ENCODE data around the gene TCFL5. TPM values are rescaled to one million over a fixed set of nuclear protein-coding genes. Genes with fewer than 3 reads are reported as not detected.
"Not testable (repeated sequence)": the region's sequence is repeated elsewhere in the genome, so short reads cannot be mapped to it uniquely, and the experiment has no call there.

The TCFL5 gene
- total and polyA plus RNA-seq, 3 donors from 2014 or later: 66.4 to 184 (median 85.3) TPM

DNA sequence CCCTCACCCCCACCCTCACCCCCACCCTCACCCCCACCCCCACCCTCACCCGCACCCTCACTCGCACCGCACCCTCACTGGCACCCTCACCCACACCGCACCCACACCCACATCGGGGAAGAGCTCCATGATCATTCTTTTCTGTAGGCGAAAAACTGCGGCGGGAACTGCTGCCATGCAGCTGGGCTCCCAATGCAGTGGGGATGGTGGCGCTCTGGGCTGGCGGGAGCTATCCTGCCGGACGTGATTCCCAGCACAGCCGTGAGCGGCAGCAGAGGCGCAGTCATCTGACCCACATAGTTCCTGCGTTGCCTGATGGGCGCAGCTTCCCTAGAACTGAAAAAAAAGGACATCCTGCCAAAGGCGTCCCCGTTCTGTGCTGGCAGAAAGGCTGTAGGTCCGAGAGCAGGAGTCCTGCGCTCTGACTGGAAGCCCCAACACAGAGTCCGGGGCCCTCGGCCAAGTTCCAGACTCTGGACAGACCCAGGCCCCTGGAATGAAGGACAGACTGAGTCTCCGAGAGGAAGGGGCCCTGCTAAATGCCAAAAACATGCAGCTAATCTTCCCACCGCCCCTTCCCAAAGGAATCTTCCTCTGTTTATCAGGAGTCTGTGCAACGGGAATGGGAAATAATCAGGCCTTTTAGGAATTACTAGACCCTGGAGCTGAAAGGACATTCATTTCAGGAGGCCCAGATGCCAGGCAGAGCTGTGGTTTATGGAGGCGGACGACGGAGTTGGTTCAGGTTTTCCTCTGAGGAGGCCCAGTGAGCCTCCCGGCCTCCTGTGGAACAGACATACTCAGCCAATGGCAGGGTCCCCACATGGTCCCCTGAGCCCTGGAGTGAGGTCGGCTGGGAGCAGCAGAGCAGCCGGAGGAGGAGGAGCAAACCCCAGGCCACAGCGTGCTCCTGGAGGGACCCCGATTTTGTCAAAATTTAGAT, 14.1 kb upstream of the TCFL5 start:
- TF ChIP-seq POLR2A (IDR thresholded peaks at IDR 0.05) (no peak), CTCF (IDR thresholded peaks at IDR 0.05) (peak; percentile 18 to 31 (median 30))
- H3K4me3 ChIP-seq: no peak overlapping the region
- peak overlapping the region; percentile 53 to 85 for H3K27ac ChIP-seq
- DNase-seq: peak; percentile 83
- H3K27me3 ChIP-seq: no peaks in the 10 kb centered on the region
- intact Hi-C loops (cut with DNase I; ENCODE audit: low total_unique reads): no loop called here
- 45 to 47% methylated on average over 19 to 34 of the region's 34 CpGs for WGBS, 2 donors
- no peaks in the 10 kb centered on the region for H3K9me3 ChIP-seq
- no peaks in the 10 kb centered on the region for H3K36me3 ChIP-seq (ENCODE audit: low read depth, missing control alignments)
- H3K4me1 ChIP-seq: peaks cover 22% of the 10 kb centered on the region

DNA sequence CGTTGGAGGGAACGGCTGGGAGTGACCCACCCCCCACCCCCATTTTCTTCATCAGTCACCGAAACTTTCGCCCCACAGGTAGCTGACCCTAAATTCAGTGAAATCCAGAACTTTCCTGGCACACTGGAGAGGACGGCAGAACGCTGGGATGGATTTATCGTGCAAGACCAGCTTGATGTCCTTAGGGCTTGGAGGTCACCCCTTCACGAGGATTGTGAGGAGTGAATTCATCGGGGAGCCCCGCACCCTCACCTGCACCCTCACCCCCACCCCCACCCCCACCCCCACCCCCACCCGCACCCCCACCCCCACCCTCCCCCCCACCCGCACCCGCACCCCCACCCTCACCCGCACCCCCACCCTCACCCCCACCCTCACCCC, 13.3 kb upstream of the TCFL5 start:
- Histone ChIP-seq H3K4me1 (peaks cover 22% of the 10 kb centered on the region), H3K36me3 (ENCODE audit: low read depth, missing control alignments) (no peaks in the 10 kb centered on the region), H3K27ac (no peak overlapping the region), H3K9me3 (no peaks in the 10 kb centered on the region), H3K4me3 (no peak overlapping the region), H3K27me3 (no peaks in the 10 kb centered on the region)
- intact Hi-C loops (cut with DNase I; ENCODE audit: low total_unique reads): no loop called here
- WGBS, 2 donors: 80 to 88% methylated on average over 10 to 11 of the region's 14 CpGs
- no peak for DNase-seq
- TF ChIP-seq CTCF (IDR thresholded peaks at IDR 0.05) (no peak), POLR2A (IDR thresholded peaks at IDR 0.05) (no peak)

- H3K27me3 ChIP-seq; H3K4me3 ChIP-seq; H3K9me3 ChIP-seq; intact Hi-C loops (cut with DNase I; ENCODE audit: low total_unique reads); H3K36me3 ChIP-seq (ENCODE audit: low read depth, missing control alignments): not testable (repeated sequence)
- peak overlapping the region in 1 of 2 donors; percentile 80 for H3K27ac ChIP-seq
- peaks cover 21% of the 10 kb centered on the region for H3K4me1 ChIP-seq
- WGBS, 2 donors: 14 to 37% methylated on average over 11 to 14 of the region's 15 CpGs
- peak; percentile 52 to 64 (median 55) for TF ChIP-seq CTCF (IDR thresholded peaks at IDR 0.05)
- peak; percentile 89 for DNase-seq
Measured at GRCh38 chr20:62873681-62874031, 12.0 kb upstream of the TCFL5 start.

DNA sequence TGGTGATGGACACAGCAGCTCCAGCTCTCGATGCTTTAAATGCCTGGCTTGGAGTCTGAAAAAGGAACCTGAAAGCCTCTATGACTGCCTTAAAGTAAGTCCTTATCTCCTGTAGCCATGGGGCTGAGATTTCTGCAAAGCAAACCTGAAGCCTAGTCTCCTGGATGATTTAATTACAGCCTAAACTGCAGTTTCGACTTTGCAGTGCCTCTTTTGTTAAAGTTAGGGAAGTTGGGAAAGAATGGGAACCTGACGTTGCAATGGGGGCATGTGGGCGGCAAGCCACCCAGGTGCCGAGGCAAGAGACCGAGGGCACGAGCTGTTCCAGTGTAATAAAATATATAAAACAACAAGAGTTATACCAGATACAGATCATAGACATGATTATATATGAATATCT, 11.7 kb upstream of the TCFL5 start:
- no peaks in the 10 kb centered on the region for H3K27me3 ChIP-seq
- TF ChIP-seq POLR2A (IDR thresholded peaks at IDR 0.05): no peak
- TF ChIP-seq CTCF (IDR thresholded peaks at IDR 0.05): no peak
- peak overlapping the region in 1 of 2 donors; percentile 80 for H3K27ac ChIP-seq
- H3K4me1 ChIP-seq: peaks cover 18% of the 10 kb centered on the region
- H3K4me3 ChIP-seq: no peak overlapping the region
- intact Hi-C loops (cut with DNase I; ENCODE audit: low total_unique reads): no loop called here
- WGBS, 2 donors: 59 to 63% methylated on average over 7 of the region's 7 CpGs
- H3K9me3 ChIP-seq: no peaks in the 10 kb centered on the region
- H3K36me3 ChIP-seq (ENCODE audit: low read depth, missing control alignments): no peaks in the 10 kb centered on the region
- no peak for DNase-seq

DNA sequence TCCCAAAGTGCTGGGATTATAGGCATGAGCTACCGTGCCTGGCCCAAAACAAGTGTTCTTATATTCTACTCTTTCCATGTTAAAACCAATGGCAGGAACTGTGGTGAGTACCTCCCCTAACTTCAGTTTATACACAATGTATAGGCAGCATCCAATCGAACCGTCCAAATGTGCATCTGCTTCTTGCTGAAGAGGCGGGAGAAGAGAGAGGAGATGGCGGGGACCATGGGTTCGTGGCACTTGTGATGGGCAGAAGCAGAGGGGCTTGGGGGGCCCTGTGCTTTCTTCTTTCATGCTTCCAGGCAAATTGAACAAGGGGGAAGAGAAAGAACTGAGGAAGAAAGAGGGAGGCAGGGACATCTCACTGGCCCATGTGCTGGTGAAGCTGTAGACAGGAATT, 11.2 kb upstream of the TCFL5 start:
- H3K36me3 ChIP-seq (ENCODE audit: low read depth, missing control alignments): no peaks in the 10 kb centered on the region
- no peak for DNase-seq
- H3K9me3 ChIP-seq: no peaks in the 10 kb centered on the region
- H3K27ac ChIP-seq: peak overlapping the region in 1 of 2 donors; percentile 80
- WGBS, 2 donors: 91 to 94% methylated on average over 6 of the region's 6 CpGs
- H3K4me3 ChIP-seq: no peak overlapping the region
- no peak for TF ChIP-seq CTCF (IDR thresholded peaks at IDR 0.05)
- no peak for TF ChIP-seq POLR2A (IDR thresholded peaks at IDR 0.05)
- H3K4me1 ChIP-seq: peaks cover 18% of the 10 kb centered on the region
- intact Hi-C loops (cut with DNase I; ENCODE audit: low total_unique reads): no loop called here
- no peaks in the 10 kb centered on the region for H3K27me3 ChIP-seq
